Activated T-helper 1 cell treated with anti-CD3 and anti-CD28 coated beads, Interleukin-12 subunit alpha, Interleukin-12 subunit beta, Interleukin-2, Interleukin-4 antibody, amounts not matched to agents 30 ng/mL and 10 ng/mL and 1 ng/mL, durations not matched to agents 14 hours and 24 hours and 36 hours (primary cell): Measurements from ENCODE around the gene CASD1. TPM values are rescaled to one million over a fixed set of nuclear protein-coding genes. Genes with fewer than 3 reads are reported as not detected.

Experiments
- DNase-seq: peaks from one replicate; pipeline ENCODE4 v3.0.0; 2021; ENCODE audit warnings: low spot score
- H3K27ac Mint-ChIP-seq: one replicate; pipeline ENCODE4 v1.8.0; 2021; ENCODE audit warnings: mild to moderate bottlenecking, mixed read lengths
- H3K27me3 Mint-ChIP-seq: one replicate; pipeline ENCODE4 v1.8.0; 2022; ENCODE audit warnings: mild to moderate bottlenecking, moderate library complexity, mixed read lengths; ENCODE audit not compliant: insufficient read depth
- H3K36me3 Mint-ChIP-seq: one replicate; pipeline ENCODE4 v1.8.0; 2021; ENCODE audit warnings: low read depth, mixed read lengths
- H3K4me1 Mint-ChIP-seq: one replicate; pipeline ENCODE4 v1.8.0; 2021; ENCODE audit warnings: low read depth, mixed read lengths
- H3K4me3 Mint-ChIP-seq: one replicate; pipeline ENCODE4 v1.8.0; 2021; ENCODE audit warnings: mild to moderate bottlenecking, moderate library complexity, mixed read lengths
- H3K9me3 Mint-ChIP-seq: one replicate; pipeline ENCODE4 v1.8.0; 2021; ENCODE audit warnings: mixed read lengths
- intact Hi-C: fragments of 100-400 bp; cut with micrococcal nuclease; formaldehyde crosslinking; loops from one replicate; pipeline ENCODE4 v1.15.1; 2024
- total RNA-seq: library from RNA; stranded (reverse); gene quantifications from 2 replicates; pipeline ENCODE4 v1.2.3, GENCODE V29; 2022

The CASD1 gene
- 14.9 and 15.2 TPM in 2 replicates for total RNA-seq

GRCh38 chr7:94509264-94509886 is at the start of gene CASD1:
Gene CASD1, plus strand, starts transcription at chr7:94509809. Its CDS starts 276 bp downstream, at chr7:94510085.
- no peaks in the 10 kb centered on the region for H3K9me3 Mint-ChIP-seq
- intact Hi-C loops = loop anchor here (1.0 kb wide), 1 partner anchor 145 kb away; no protein-coding TSS in a partner anchor
- peaks cover 29% of the 10 kb centered on the region for H3K4me1 Mint-ChIP-seq
- peak; percentile 46 for DNase-seq
- peak within 1 kb of the TSS; percentile 88 for H3K27ac Mint-ChIP-seq
- no peaks in the 10 kb centered on the region for H3K27me3 Mint-ChIP-seq
- H3K36me3 Mint-ChIP-seq = peaks cover 14% of the 10 kb centered on the region
- peak within 1 kb of the TSS; percentile 86 for H3K4me3 Mint-ChIP-seq

DNA sequence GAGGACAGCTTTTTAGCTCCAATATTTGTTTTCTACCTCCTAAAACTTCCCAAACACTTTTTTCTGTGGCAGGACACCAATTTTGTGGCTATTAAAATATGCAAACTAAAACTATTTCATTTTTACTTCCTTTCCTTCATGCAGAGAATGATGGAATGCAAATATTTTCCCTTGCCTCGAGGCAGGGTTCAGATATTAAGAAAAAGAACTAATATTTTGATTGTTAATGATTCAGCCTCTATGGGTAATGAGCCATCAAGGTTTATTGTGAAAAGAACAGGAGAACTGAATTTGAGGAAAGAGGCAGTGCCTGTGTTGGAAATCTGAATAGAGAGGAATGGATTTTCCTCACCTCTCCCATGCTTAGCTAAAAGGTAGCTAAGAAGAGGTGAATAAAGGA is 43.1 kb upstream of the CASD1 start:
- no peaks in the 10 kb centered on the region for H3K36me3 Mint-ChIP-seq
- no peak overlapping the region for H3K27ac Mint-ChIP-seq
- H3K4me3 Mint-ChIP-seq = no peak overlapping the region
- H3K9me3 Mint-ChIP-seq = peaks cover 4% of the 10 kb centered on the region
- peaks cover 6% of the 10 kb centered on the region for H3K27me3 Mint-ChIP-seq
- no peak for DNase-seq
- intact Hi-C loops = no loop called here
- no peaks in the 10 kb centered on the region for H3K4me1 Mint-ChIP-seq

DNA sequence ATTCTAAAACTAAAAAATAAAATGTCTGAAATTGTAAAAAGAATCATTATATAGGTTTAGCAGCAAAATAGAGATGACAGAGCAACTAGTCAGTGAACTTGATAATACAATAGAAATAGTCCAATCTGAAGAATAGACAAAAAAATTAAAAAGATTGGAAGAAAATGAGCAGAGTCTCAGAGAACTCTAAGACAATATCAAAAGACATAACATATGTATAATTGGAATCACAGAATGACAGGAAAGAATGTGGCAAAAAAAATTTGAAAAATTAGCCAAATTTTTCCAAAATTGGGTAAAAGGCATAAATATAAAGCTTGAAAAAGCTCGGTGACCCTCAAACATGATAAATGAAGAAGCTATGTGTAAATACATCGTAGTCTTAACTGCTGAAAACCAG is 38.0 kb upstream of the CASD1 start:
- H3K4me1 Mint-ChIP-seq = no peaks in the 10 kb centered on the region
- peaks cover 4% of the 10 kb centered on the region for H3K9me3 Mint-ChIP-seq

DNA sequence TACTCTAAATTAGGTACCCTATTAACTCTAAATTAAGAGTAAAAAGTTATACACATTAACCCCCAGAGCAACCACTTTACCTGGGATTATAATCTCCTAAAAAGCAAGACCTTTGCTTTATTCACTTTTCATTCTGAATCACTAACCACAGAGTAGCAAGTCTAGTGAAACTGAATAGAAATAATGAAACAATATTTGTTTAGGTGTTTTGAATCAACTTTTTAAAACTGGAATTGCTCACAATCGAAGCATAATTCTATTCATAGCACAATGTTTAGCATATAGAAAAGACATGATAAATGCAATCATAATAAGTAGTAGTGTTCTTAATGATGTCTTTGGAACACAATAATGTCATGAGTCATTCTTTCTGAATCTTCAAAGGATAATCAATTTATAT is 37.0 kb upstream of the CASD1 start:
- Mint-ChIP-seq H3K4me3 (no peak overlapping the region), H3K9me3 (peaks cover 4% of the 10 kb centered on the region), H3K27ac (no peak overlapping the region), H3K4me1 (no peaks in the 10 kb centered on the region), H3K36me3 (no peaks in the 10 kb centered on the region), H3K27me3 (peaks cover 20% of the 10 kb centered on the region)
- intact Hi-C loops = no loop called here
- DNase-seq = no peak

More for the DNA sequence above, 38.0 kb upstream of the CASD1 start:
- Mint-ChIP-seq H3K27ac (no peak overlapping the region), H3K27me3 (peaks cover 22% of the 10 kb centered on the region), H3K36me3 (no peaks in the 10 kb centered on the region), H3K4me3 (no peak overlapping the region)
- intact Hi-C loops = no loop called here
- no peak for DNase-seq

DNA sequence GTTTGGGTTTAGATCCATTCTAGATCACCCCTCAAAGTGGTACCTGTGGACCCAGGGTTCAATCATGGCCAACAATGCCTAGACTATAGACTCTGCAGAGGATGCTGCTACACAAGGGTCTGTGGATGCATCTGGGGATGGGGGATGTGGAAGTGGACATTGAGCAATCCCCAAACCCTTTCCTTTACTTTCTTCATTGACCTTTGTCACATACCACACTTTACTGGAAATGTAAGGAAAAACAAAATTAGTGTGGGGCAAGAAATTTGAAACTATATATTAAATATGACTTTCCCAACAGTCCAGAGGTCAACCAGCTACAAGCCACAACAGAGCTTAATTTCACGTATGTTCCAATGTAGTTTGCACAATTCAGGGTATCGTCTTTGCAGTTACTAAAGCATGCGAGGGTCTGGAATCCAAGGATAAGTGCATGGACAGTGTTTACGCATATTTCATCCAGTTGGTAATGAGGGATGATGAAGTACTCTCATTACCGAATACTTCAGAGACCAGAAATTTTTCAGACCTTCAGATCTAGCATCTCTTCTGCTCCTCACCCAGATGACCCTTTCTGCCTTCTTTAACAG is 33.3 kb upstream of the CASD1 start:
- intact Hi-C loops = no loop called here
- H3K4me3 Mint-ChIP-seq = no peak overlapping the region

GRCh38 chr7:94477878-94478277 is 31.7 kb upstream of the CASD1 start:
- no peak overlapping the region for H3K4me3 Mint-ChIP-seq

More for the DNA sequence above, 33.3 kb upstream of the CASD1 start:
- H3K36me3 Mint-ChIP-seq = no peaks in the 10 kb centered on the region
- no peaks in the 10 kb centered on the region for H3K4me1 Mint-ChIP-seq
- DNase-seq = no peak
- H3K27ac Mint-ChIP-seq = no peak overlapping the region
- no peaks in the 10 kb centered on the region for H3K9me3 Mint-ChIP-seq
- H3K27me3 Mint-ChIP-seq = peaks cover 19% of the 10 kb centered on the region

DNA sequence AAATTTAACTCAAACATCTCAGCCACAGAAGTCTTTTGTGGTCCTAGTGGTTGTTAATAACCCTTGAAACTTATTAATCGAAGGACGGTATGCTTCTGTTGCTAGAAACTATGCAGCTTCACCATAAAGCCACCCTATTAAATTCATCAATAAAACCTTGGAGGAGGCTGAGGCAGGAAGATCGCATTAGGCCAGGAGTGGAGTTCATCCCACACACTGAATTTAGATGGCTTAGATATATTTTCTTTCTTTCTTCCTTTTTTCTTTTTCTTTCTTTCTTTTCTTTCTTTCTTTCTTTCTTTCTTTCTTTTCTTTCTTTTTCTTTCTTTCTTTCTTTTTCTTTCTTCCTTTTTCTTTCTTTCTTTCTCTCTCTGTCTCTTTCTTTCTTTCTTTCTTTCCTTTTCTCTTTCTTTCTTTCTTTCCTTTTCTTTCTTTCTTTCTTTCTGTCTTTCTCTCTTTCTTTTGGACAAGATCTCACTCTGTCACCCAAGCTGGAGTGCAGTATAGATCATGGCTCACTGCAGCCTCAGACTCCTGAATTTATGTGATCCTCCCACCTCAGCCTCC is 30.9 kb upstream of the CASD1 start:
- intact Hi-C loops = no loop called here
- H3K4me3 Mint-ChIP-seq = no peak overlapping the region
- H3K9me3 Mint-ChIP-seq = no peaks in the 10 kb centered on the region
- H3K27ac Mint-ChIP-seq = no peak overlapping the region
- no peaks in the 10 kb centered on the region for H3K4me1 Mint-ChIP-seq
- no peaks in the 10 kb centered on the region for H3K36me3 Mint-ChIP-seq
- DNase-seq = no peak
- H3K27me3 Mint-ChIP-seq = peaks cover 23% of the 10 kb centered on the region

More at GRCh38 chr7:94477878-94478277, 31.7 kb upstream of the CASD1 start:
- no peaks in the 10 kb centered on the region for H3K9me3 Mint-ChIP-seq
- peaks cover 22% of the 10 kb centered on the region for H3K27me3 Mint-ChIP-seq
- H3K27ac Mint-ChIP-seq = no peak overlapping the region
- intact Hi-C loops = no loop called here
- no peaks in the 10 kb centered on the region for H3K4me1 Mint-ChIP-seq
- no peak for DNase-seq
- H3K36me3 Mint-ChIP-seq = no peaks in the 10 kb centered on the region

DNA sequence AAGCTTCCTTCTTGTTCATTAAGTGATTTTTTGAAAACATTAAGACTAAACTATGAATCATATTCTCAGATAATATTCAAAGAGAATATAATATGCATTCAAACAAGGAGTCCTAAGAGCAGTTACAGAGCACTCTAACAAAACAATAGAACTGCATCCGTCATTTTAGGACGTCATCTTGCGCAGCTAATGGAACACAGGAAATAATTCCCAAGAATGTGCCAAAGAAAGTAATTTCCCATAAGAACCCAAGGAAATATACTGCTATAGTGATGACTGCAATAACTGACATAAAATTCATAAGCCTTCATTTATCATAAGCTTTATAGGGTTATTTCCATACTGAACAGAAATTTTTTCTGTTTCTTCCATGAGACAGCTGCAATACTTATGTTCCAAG is 28.3 kb upstream of the CASD1 start:
- Mint-ChIP-seq H3K4me1 (no peaks in the 10 kb centered on the region), H3K27ac (no peak overlapping the region), H3K27me3 (peaks cover 13% of the 10 kb centered on the region), H3K9me3 (no peaks in the 10 kb centered on the region), H3K36me3 (no peaks in the 10 kb centered on the region), H3K4me3 (no peak overlapping the region)
- intact Hi-C loops = no loop called here
- DNase-seq = no peak

- no peak for DNase-seq
- H3K4me3 Mint-ChIP-seq = no peak overlapping the region
- H3K36me3 Mint-ChIP-seq = no peaks in the 10 kb centered on the region
- intact Hi-C loops = no loop called here
- no peak overlapping the region for H3K27ac Mint-ChIP-seq
- peaks cover 16% of the 10 kb centered on the region for H3K27me3 Mint-ChIP-seq
- no peaks in the 10 kb centered on the region for H3K4me1 Mint-ChIP-seq
- H3K9me3 Mint-ChIP-seq = no peaks in the 10 kb centered on the region
Measured at GRCh38 chr7:94482796-94483195, 26.8 kb upstream of the CASD1 start.

DNA sequence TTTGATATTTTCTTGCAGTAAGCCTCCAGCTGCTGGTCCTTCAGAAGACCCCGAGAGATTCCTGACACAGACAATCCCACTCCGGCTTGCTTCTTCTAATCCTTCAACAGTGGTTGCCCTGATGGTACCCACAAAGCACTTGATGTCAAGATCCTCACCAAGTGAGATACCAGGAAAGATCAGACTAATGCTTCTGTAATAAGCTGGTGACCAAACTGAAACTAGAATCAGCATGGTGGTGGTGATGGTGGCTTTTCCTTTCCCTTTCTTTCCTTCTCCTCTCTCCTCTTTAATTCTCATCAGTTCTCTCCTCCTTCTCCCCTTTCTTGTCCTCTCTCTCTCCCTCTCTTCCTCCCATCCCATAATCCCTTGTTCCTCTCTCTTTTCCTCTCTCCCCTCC is 25.8 kb upstream of the CASD1 start:
- Mint-ChIP-seq H3K9me3 (no peaks in the 10 kb centered on the region), H3K27me3 (peaks cover 16% of the 10 kb centered on the region), H3K4me1 (no peaks in the 10 kb centered on the region), H3K36me3 (no peaks in the 10 kb centered on the region), H3K27ac (no peak overlapping the region), H3K4me3 (no peak overlapping the region)
- DNase-seq = no peak
- intact Hi-C loops = no loop called here

DNA sequence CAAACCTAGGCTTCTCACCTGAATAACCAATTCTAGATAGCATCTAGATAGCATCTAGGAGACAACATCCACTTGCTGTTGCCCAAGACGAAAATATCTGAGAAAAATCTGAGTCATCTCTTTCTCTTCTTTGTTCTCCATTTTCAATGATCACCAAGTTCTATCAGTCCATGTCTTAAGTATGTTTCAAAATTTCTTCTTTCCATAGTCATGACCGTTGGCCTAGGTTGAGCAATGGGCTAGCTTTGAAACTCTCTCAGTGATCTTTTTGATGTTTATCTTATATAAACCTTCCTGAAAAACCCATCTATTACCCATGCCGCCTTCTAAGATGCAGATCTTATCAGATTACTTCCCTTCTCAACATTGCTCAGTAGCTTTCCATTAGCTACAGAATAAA is 23.4 kb upstream of the CASD1 start:
- Mint-ChIP-seq H3K27me3 (peaks cover 18% of the 10 kb centered on the region), H3K36me3 (no peaks in the 10 kb centered on the region), H3K4me3 (no peak overlapping the region), H3K27ac (no peak overlapping the region), H3K4me1 (no peaks in the 10 kb centered on the region), H3K9me3 (peaks cover 3% of the 10 kb centered on the region)
- intact Hi-C loops = no loop called here
- no peak for DNase-seq

- Mint-ChIP-seq H3K36me3 (no peaks in the 10 kb centered on the region), H3K9me3 (peaks cover 7% of the 10 kb centered on the region)
- intact Hi-C loops = loop anchor here (5.0 kb wide), 1 partner anchor 131 kb away; no protein-coding TSS in a partner anchor
Measured at GRCh38 chr7:94491410-94491809, 18.2 kb upstream of the CASD1 start.

GRCh38 chr7:94492601-94493000 is 17.0 kb upstream of the CASD1 start:
- no peaks in the 10 kb centered on the region for H3K36me3 Mint-ChIP-seq

More at GRCh38 chr7:94491410-94491809, 18.2 kb upstream of the CASD1 start:
- Mint-ChIP-seq H3K4me3 (no peak overlapping the region), H3K27me3 (peaks cover 13% of the 10 kb centered on the region), H3K4me1 (no peaks in the 10 kb centered on the region), H3K27ac (no peak overlapping the region)
- DNase-seq = no peak

More at GRCh38 chr7:94492601-94493000, 17.0 kb upstream of the CASD1 start:
- H3K9me3 Mint-ChIP-seq = peaks cover 7% of the 10 kb centered on the region
- DNase-seq = no peak
- H3K4me1 Mint-ChIP-seq = no peaks in the 10 kb centered on the region
- H3K27ac Mint-ChIP-seq = no peak overlapping the region
- no peak overlapping the region for H3K4me3 Mint-ChIP-seq
- intact Hi-C loops = loop anchor here (5.0 kb wide), 1 partner anchor 130 kb away; no protein-coding TSS in a partner anchor
- H3K27me3 Mint-ChIP-seq = peaks cover 9% of the 10 kb centered on the region
